Activated T-cell treated with anti-CD3 and anti-CD28 coated beads, Interleukin-2, amount 50 U/mL, for 4 hours (primary cell): ENCODE measurements around the gene IL22. TPM values are rescaled to one million over a fixed set of nuclear protein-coding genes. Genes with fewer than 3 reads are reported as not detected.

ENCODE experiments used
- ATAC-seq, 2 donors: fragments of 200-7000 bp; cut with Tn5 transposase; one replicate each; pipeline ENCODE4 v1.10.0; 2021
- DNase-seq: peaks from one replicate; pipeline ENCODE4 v3.0.0-alpha.2; 2020
- H3K27me3 Mint-ChIP-seq: one replicate; pipeline ENCODE4 v1.8.0; 2021; ENCODE audit warnings: low read depth, mixed read lengths
- H3K36me3 Mint-ChIP-seq: one replicate; pipeline ENCODE4 v1.8.0; 2022; ENCODE audit warnings: mixed read lengths; ENCODE audit not compliant: insufficient read depth
- H3K4me1 Mint-ChIP-seq: one replicate; pipeline ENCODE4 v1.8.0; 2021; ENCODE audit warnings: low read depth, mixed read lengths
- H3K4me3 Mint-ChIP-seq: one replicate; pipeline ENCODE4 v1.8.0; 2021; ENCODE audit warnings: mild to moderate bottlenecking, moderate library complexity, mixed read lengths
- H3K9me3 Mint-ChIP-seq: one replicate; pipeline ENCODE4 v1.8.0; 2021; ENCODE audit warnings: mixed read lengths
- total RNA-seq, 3 donors: library from RNA; stranded (reverse); gene quantifications; one replicate each; pipeline ENCODE4 v1.2.1, GENCODE V29; 2021

IL22 gene
- total RNA-seq, 3 donors from 2014 or later: 1.2 to 6.0 (median 1.5) TPM

- DNase-seq: no peak
- Mint-ChIP-seq H3K36me3 (no peaks in the 10 kb centered on the region), H3K4me1 (peaks cover 35% of the 10 kb centered on the region), H3K9me3 (no peaks in the 10 kb centered on the region), H3K4me3 (no peak overlapping the region), H3K27me3 (peaks cover 2% of the 10 kb centered on the region)
- ATAC-seq: no peak
These were observed 23.1 kb upstream of the IL22 start for GRCh38 chr12:68276402-68276930.

- H3K4me1 Mint-ChIP-seq: peaks cover 15% of the 10 kb centered on the region
- peaks cover 2% of the 10 kb centered on the region for H3K27me3 Mint-ChIP-seq
- DNase-seq (no peak), ATAC-seq (no peak)
- no peak overlapping the region for H3K4me3 Mint-ChIP-seq
- no peaks in the 10 kb centered on the region for H3K36me3 Mint-ChIP-seq
- no peaks in the 10 kb centered on the region for H3K9me3 Mint-ChIP-seq
These were observed 19.3 kb upstream of the IL22 start for GRCh38 chr12:68272732-68273131.

- Mint-ChIP-seq H3K27me3 (peaks cover 4% of the 10 kb centered on the region), H3K36me3 (no peaks in the 10 kb centered on the region), H3K4me3 (no peak overlapping the region), H3K9me3 (no peaks in the 10 kb centered on the region), H3K4me1 (peaks cover 6% of the 10 kb centered on the region)
- DNase-seq (no peak), ATAC-seq (no peak)
These were observed 17.9 kb upstream of the IL22 start for GRCh38 chr12:68271346-68271745.

GRCh38 chr12:68270358-68270757 lies 17.0 kb upstream of the IL22 start:
- Mint-ChIP-seq H3K4me3 (no peak overlapping the region), H3K36me3 (no peaks in the 10 kb centered on the region), H3K4me1 (peaks cover 3% of the 10 kb centered on the region), H3K27me3 (peaks cover 5% of the 10 kb centered on the region), H3K9me3 (no peaks in the 10 kb centered on the region)
- ATAC-seq: peak in 1 of 2 donors; percentile 23
- no peak for DNase-seq

- H3K36me3 Mint-ChIP-seq: no peaks in the 10 kb centered on the region
- H3K4me1 Mint-ChIP-seq: peaks cover 3% of the 10 kb centered on the region
- ATAC-seq (peak in 1 of 2 donors; percentile 55), DNase-seq (no peak)
- H3K9me3 Mint-ChIP-seq: no peaks in the 10 kb centered on the region
- H3K4me3 Mint-ChIP-seq: no peak overlapping the region
- peaks cover 3% of the 10 kb centered on the region for H3K27me3 Mint-ChIP-seq
These were observed 16.4 kb upstream of the IL22 start for GRCh38 chr12:68269779-68270178.

GRCh38 chr12:68268967-68269366 lies 15.6 kb upstream of the IL22 start:
- ATAC-seq: no peak
- no peaks in the 10 kb centered on the region for H3K36me3 Mint-ChIP-seq
- peaks cover 3% of the 10 kb centered on the region for H3K27me3 Mint-ChIP-seq
- peaks cover 3% of the 10 kb centered on the region for H3K4me1 Mint-ChIP-seq
- no peak overlapping the region for H3K4me3 Mint-ChIP-seq
- no peak for DNase-seq
- H3K9me3 Mint-ChIP-seq: no peaks in the 10 kb centered on the region

GRCh38 chr12:68267892-68268396 lies 14.5 kb upstream of the IL22 start:
- Mint-ChIP-seq H3K36me3 (no peaks in the 10 kb centered on the region), H3K4me1 (peaks cover 3% of the 10 kb centered on the region), H3K9me3 (no peaks in the 10 kb centered on the region), H3K4me3 (no peak overlapping the region), H3K27me3 (peaks cover 9% of the 10 kb centered on the region)
- ATAC-seq (peak; percentile 34 to 55), DNase-seq (no peak)

GRCh38 chr12:68264857-68265256 lies 11.5 kb upstream of the IL22 start:
- H3K36me3 Mint-ChIP-seq: no peaks in the 10 kb centered on the region
- peaks cover 9% of the 10 kb centered on the region for H3K27me3 Mint-ChIP-seq
- peaks cover 19% of the 10 kb centered on the region for H3K4me1 Mint-ChIP-seq
- DNase-seq: no peak
- no peak for ATAC-seq
- no peaks in the 10 kb centered on the region for H3K9me3 Mint-ChIP-seq
- no peak overlapping the region for H3K4me3 Mint-ChIP-seq

- H3K36me3 Mint-ChIP-seq: no peaks in the 10 kb centered on the region
- peaks cover 11% of the 10 kb centered on the region for H3K27me3 Mint-ChIP-seq
- no peak overlapping the region for H3K4me3 Mint-ChIP-seq
- ATAC-seq (no peak), DNase-seq (no peak)
- no peaks in the 10 kb centered on the region for H3K9me3 Mint-ChIP-seq
- H3K4me1 Mint-ChIP-seq: peaks cover 25% of the 10 kb centered on the region
These were observed 10.9 kb upstream of the IL22 start for GRCh38 chr12:68264158-68264855.

GRCh38 chr12:68263366-68263765 lies 10.0 kb upstream of the IL22 start:
- Mint-ChIP-seq H3K36me3 (no peaks in the 10 kb centered on the region), H3K4me3 (no peak overlapping the region), H3K9me3 (no peaks in the 10 kb centered on the region), H3K27me3 (peaks cover 13% of the 10 kb centered on the region), H3K4me1 (peaks cover 29% of the 10 kb centered on the region)
- ATAC-seq (no peak), DNase-seq (no peak)

GRCh38 chr12:68261896-68262295 lies 8.5 kb upstream of the IL22 start:
- H3K27me3 Mint-ChIP-seq: peaks cover 13% of the 10 kb centered on the region
- H3K36me3 Mint-ChIP-seq: no peaks in the 10 kb centered on the region
- DNase-seq (no peak), ATAC-seq (peak; percentile 53 to 61)
- no peaks in the 10 kb centered on the region for H3K9me3 Mint-ChIP-seq
- no peak overlapping the region for H3K4me3 Mint-ChIP-seq
- H3K4me1 Mint-ChIP-seq: peaks cover 26% of the 10 kb centered on the region

GRCh38 chr12:68260153-68260552 lies 6.7 kb upstream of the IL22 start:
- Mint-ChIP-seq H3K36me3 (no peaks in the 10 kb centered on the region), H3K4me3 (no peak overlapping the region), H3K9me3 (no peaks in the 10 kb centered on the region), H3K4me1 (peaks cover 26% of the 10 kb centered on the region), H3K27me3 (peaks cover 9% of the 10 kb centered on the region)
- DNase-seq (no peak), ATAC-seq (no peak)

- no peak overlapping the region for H3K4me3 Mint-ChIP-seq
- ATAC-seq (peak; percentile 90), DNase-seq (no peak)
- H3K9me3 Mint-ChIP-seq: no peaks in the 10 kb centered on the region
- peaks cover 13% of the 10 kb centered on the region for H3K27me3 Mint-ChIP-seq
- peaks cover 26% of the 10 kb centered on the region for H3K4me1 Mint-ChIP-seq
- no peaks in the 10 kb centered on the region for H3K36me3 Mint-ChIP-seq
These were observed 6.0 kb upstream of the IL22 start for GRCh38 chr12:68259318-68259940.

- Mint-ChIP-seq H3K36me3 (no peaks in the 10 kb centered on the region), H3K27me3 (peaks cover 16% of the 10 kb centered on the region), H3K4me1 (peaks cover 4% of the 10 kb centered on the region), H3K4me3 (no peak overlapping the region), H3K9me3 (no peaks in the 10 kb centered on the region)
- ATAC-seq (no peak), DNase-seq (no peak)
These were observed 1.3 kb downstream of the IL22 start for GRCh38 chr12:68252077-68252476.

GRCh38 chr12:68250454-68250853 lies 3.0 kb downstream of the IL22 start:
- Mint-ChIP-seq H3K4me1 (peaks cover 4% of the 10 kb centered on the region), H3K9me3 (no peaks in the 10 kb centered on the region), H3K27me3 (peaks cover 20% of the 10 kb centered on the region), H3K36me3 (no peaks in the 10 kb centered on the region), H3K4me3 (no peak overlapping the region)
- no peak for DNase-seq
- ATAC-seq: no peak
